ELF-1 (cell line): Measurements from ENCODE around the gene KMT5C.
"Not testable (repeated sequence)": the region's sequence is repeated elsewhere in the genome, so short reads cannot be mapped to it uniquely, and the experiment has no call there.

Source experiments
- DNase-seq: peaks from one replicate; pipeline ENCODE4 v3.0.0-alpha.2; 2016; ENCODE audit warnings: low read depth, low spot score

KMT5C gene

GRCh38 chr19:55316646-55317045, 23.0 kb upstream of the KMT5C start:
- no peak for DNase-seq

- peak; percentile 91 for DNase-seq
Measured at GRCh38 chr19:55319785-55320184, 19.9 kb upstream of the KMT5C start.

GRCh38 chr19:55320844-55321419, 18.7 kb upstream of the KMT5C start:
- DNase-seq = no peak

- no peak for DNase-seq
Measured at GRCh38 chr19:55321466-55322137, 18.1 kb upstream of the KMT5C start.

GRCh38 chr19:55322204-55322885, 17.3 kb upstream of the KMT5C start:
- DNase-seq = no peak

- no peak for DNase-seq
Measured at GRCh38 chr19:55324662-55325061, 15.0 kb upstream of the KMT5C start.

- no peak for DNase-seq
Measured at GRCh38 chr19:55325172-55325571, 14.5 kb upstream of the KMT5C start, which contains the start of gene TMEM150B. Gene TMEM150B (minus strand): TSS chr19:55325341. CDS start chr19:55321036, 4,305 bp downstream.

- DNase-seq = not testable (repeated sequence)
Measured at GRCh38 chr19:55328774-55329318, 10.8 kb upstream of the KMT5C start.

GRCh38 chr19:55329791-55330190, 9.9 kb upstream of the KMT5C start:
- not testable (repeated sequence) for DNase-seq

- no peak for DNase-seq
Measured at GRCh38 chr19:55333870-55334269, 5.8 kb upstream of the KMT5C start.

GRCh38 chr19:55336101-55336500, 3.6 kb upstream of the KMT5C start:
- DNase-seq = no peak

GRCh38 chr19:55339889-55340783, 460 bp downstream of the KMT5C start:
- peak; percentile 47 for DNase-seq

- peak; percentile 36 for DNase-seq
Measured at GRCh38 chr19:55340784-55341147, 1.1 kb downstream of the KMT5C start.

GRCh38 chr19:55341171-55341588, 1.5 kb downstream of the KMT5C start:
- DNase-seq = peak; percentile 67

GRCh38 chr19:55341595-55342531, 2.2 kb downstream of the KMT5C start:
- DNase-seq = no peak

GRCh38 chr19:55344444-55344843, 4.8 kb downstream of the KMT5C start:
- DNase-seq = peak; percentile 30

- DNase-seq = no peak
Measured at GRCh38 chr19:55345101-55345817, 5.6 kb downstream of the KMT5C start.

GRCh38 chr19:55345818-55346724, 6.4 kb downstream of the KMT5C start:
- DNase-seq = no peak
